Neural progenitor cell (in vitro differentiated cells): ENCODE results near the gene GGN.

ENCODE experiments used
- CTCF ChIP-seq: fragments of 200-600 bp; sonication (generic); IDR thresholded peaks from 2 replicates; pipeline ENCODE4 v1.5.1; 2017; ENCODE audit warnings: antibody characterized with exemption, mild to moderate bottlenecking
- EZH2 ChIP-seq: fragments of 200-600 bp; sonication (generic); IDR thresholded peaks from 2 replicates; pipeline ENCODE4 v1.6.1; 2017; ENCODE audit warnings: antibody characterized with exemption, mild to moderate bottlenecking, moderate library complexity

GRCh38 chr19:38391911-38392464, 4.2 kb upstream of the GGN start:
- TF ChIP-seq CTCF (no peak), EZH2 (no peak)
